Measurements from ENCODE around the gene ZNF506.
A peak's percentile ranks its signal among the peaks of the same experiment; 100 is the strongest.
"Not testable (repeated sequence)": the region's sequence is repeated elsewhere in the genome, so short reads cannot be mapped to it uniquely, and the experiment has no call there.

The ZNF506 gene

DNA sequence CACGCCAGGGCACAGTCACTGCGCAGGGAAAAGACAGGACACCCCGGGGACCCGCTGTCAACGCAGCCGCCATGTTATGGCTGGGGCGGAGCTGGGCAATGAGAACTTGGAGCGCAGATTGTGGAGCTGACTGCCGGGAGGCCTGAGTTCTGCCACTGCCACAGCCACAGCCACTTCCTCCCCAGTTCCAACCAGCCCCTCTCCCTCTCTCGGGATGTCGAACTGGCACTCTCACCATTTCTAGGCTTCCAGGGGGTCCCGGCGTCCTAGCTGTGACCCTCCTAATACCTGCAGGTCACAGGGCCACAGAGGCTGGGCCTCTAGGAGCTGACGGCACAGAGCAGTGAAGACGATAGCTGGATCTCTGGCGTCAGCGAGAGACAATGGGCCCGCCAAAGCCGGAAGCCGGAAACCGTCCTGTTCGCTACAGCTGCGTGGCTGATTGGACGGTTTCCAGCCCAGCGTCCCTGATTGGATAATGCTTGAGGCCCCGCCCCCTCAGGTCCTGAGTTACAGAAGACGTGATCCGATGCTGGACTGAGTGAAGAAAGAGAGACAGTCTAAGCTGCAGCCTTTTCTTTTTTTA lies at the start of gene ZNF506:
Gene ZNF506 (minus strand): TSS at position 385 of the 586 bp plus-strand sequence. CDS start 147 bp downstream, at position 238.
- peak; percentile 98 for DNase-seq

DNA sequence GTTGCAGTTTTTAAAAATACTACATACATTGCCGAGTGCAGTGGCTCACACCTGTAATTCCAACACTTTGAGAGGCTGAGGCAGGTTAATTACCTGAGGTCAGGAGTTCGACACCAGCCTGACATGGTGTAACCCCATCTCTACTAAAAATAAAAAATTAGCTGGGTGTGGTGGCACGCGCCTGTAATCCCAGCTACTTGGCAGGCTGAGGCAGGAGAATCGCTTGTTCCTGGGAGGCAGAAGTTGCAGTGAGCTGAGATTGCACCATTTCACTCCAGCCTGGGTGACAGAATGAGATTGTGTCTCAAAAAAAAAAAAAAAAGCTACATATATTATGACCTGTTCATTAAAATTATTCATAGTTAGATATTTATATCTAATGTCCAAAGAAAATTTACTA lies 48.5 kb upstream of the ZNF506 start:
- DNase-seq: not testable (repeated sequence)

DNA sequence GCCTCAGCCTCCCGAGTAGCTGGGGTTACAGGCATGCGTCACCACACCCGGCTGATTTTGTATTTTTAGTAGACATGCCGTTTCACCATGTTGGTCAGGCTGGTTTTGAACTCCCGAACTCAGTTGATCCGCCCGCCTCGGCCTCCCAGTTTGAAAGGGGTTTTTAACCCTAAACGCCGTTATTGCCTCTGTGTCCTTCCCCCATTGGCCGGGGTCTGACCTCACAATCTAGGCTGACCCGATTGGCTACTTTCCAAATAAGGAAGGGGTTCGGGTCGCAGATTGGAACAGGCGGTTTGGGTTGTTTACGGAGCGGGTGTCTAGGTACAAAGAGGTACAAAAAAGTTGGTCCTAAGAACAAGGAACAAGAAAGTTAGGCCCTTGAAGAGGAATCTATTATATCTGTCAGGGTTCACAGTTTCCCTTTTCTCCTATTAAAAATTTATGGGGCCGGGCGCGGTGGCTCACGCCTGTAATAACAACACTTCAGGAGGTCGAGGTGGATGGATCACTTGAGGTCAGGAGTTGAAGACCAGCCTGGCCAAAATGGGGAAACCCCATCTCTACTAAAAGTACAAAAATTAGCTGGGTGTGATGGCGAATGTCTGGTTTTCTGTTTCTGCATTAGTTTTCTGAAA lies 45.2 kb upstream of the ZNF506 start:
- no peak for DNase-seq

DNA sequence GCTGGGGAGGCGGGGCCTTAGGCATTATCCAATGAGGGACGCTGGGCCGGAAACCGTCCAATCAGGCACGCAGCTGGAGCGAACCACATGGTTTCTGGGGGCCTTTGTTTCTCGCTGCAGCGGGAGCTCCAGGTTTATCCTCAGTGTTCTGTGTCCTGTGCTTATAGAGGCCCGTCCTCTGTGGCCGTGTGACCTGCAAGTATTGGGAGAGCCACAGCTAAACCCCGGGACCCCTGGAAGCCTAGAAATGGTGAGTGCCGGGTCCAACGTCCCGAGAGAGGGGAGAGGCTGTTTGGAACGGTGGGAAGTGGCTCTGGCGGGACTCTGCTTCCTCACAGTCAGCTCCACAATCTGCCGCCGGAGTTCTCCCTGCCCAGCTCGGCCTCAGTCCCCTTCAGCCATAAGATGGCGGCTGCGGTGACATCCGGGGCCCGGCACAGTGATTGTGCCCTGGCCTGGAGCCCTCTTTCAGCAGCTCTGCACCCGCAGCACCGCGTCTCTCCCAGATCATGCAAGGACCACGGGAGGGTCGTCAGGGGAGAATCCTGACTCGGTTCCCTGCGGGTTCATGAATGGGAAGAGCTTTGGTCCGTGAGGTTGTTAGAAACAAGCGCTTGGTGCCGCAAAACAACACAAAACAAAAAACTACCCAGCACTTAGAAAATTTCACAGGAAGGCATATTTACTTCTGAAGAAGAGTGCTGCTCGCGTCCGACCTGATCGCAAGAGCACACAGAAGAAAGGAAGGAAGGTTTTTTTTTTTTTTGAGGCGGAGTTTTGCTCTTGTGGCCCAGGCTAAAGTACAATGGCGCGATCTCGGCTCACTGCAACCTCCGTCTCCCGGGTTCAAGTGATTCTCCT lies 44.4 kb upstream of the ZNF506 start, which contains the start of gene ZNF253:
Gene ZNF253 (plus strand): TSS at position 133 of the 861 bp plus-strand sequence. CDS start 115 bp downstream, at position 248.
- DNase-seq: peak; percentile 95

DNA sequence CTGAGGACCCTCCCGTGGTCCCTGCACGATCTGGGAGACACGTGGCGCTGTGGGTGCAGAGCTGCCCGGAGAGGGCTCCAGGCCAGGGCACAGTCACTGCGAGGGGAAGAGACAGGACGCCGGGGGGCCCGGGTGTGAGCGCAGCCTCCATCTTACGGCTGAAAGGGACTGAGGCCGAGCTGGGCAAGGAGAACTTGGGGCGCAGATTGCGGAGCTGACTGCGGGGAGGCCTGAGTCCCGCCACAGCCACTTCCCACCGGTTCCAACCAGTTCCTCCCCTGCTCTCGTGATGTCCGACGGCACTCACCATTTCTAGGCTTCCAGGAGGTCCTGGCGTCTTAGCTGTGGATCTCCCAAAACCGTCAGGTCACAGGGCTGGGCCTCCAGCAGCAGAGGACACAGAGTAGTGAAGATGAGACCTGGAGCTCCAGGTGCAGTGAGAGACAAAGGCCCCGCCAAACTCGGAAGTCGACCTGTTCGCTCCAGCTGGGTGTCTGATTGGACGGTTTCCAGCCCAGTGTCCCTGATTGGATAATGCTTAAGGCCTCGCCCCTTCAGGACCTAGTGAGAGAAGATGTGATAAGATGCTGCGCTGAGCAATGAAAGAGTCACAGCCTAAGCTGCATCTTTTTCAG lies 39.3 kb upstream of the ZNF506 start:
- DNase-seq: no peak

DNA sequence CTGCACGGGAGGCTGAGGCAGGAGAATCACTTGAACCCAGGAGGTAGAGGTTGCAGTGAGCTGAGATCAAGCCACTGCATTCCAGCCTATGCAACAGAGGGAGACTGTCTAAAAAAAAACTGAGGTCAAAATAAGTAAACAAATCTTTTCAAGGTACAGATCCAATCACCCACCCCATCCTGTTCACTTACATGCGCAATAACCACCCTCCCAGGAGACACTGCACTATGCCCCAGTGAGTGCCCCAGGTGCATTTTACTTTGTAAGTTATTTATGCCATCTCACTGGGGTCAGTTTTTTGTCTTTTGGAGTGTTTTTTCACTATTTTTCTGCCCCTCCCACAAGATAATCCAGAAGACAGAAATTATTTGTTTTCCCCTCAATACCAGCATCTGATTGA lies 37.2 kb upstream of the ZNF506 start:
- DNase-seq: no peak

DNA sequence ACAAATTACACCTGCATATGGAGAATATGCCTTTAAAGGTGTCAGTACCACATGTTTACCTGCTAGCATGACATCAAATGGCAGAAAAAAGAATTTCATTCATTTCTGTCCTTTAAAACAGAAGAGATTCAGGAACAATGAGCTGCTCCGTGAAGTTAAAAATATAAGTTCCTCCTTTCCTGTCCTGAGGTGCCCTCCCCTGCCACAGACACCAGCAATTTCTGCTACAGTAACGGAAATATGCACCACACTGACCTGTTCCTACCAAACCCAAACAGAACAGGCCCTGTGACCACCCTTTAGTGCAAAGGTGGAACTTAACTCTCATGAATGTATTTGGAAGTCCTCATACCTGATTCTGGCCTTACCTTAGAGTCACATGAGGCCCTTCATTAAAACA lies 30.2 kb upstream of the ZNF506 start:
- not testable (repeated sequence) for DNase-seq

DNA sequence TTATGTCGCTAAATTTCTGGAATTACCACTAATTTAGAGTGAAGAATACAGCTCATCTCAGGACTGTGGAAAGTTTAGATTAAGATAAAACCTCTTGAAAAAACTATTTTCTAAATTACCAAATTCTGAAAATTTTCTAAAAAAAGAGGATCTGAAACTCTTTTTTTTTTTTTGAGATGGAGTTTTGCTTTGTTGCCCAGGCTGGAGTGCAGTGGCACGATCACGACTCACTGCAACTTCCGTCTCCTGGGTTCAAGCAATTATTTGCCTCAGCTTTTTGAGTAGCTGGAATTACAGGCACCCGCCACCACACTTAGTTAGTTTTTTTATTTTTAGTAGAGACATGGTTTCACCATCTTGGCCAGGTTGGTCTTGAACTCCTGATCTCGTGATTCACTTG lies 27.5 kb upstream of the ZNF506 start:
- DNase-seq: no peak

DNA sequence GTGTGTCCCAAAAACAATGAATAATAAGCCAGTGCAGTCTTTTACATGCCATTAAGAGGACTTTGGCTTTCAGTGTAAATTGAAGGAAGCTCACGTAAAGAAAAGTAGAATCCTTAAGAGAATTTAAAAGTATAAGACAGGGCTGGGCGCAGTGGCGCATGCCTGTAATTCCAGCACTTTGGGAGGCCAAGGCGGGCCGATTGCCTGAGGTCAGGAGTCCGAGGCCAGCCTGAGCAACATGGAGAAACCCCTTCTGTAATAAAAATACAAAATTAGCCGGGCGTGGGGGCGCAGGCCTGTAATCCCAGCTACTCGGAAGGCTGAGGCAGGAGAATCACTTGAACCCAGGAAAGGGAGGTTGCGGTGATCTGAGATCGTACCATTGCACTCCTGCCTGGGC lies 26.2 kb upstream of the ZNF506 start:
- no peak for DNase-seq

DNA sequence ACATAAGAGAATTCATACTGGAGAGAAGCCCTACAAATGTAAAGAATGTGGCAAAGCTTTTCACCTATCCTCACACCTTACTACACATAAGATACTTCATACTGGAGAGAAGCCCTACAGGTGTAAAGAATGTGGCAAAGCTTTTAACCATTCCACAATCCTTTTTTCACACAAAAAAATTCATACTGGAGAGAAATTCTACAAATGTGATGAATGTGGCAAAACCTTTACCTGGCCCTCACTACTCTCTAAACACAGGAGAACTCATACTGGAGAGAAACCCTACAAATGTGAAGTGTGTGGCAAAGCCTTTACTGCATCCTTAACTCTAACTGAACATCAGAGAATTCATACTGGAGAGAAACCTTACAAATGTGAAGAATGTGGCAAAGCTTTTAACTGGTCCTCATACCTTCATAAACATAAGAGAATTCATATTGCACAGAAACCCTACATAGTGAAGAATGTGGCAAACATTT lies 14.0 kb upstream of the ZNF506 start:
- no peak for DNase-seq

DNA sequence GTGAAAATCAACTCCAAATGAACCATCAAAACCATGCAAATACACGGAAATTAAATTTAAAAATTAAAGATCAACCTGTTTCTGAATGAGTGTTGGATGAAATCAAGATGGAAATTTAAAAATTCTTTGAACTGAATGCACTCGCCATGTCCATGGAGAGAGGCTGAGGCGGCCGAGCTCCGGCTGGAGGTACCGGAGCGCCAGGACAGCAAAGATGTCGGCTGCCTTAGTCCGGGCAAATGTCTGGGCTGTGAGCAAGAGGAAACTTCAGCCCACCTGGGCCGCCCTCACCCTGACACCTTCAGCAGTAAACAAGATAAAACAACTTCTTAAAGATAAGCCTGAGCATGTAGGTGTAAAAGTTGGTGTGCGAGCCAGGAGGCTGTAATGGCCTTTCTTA lies 5.3 kb upstream of the ZNF506 start:
- DNase-seq: no peak

DNA sequence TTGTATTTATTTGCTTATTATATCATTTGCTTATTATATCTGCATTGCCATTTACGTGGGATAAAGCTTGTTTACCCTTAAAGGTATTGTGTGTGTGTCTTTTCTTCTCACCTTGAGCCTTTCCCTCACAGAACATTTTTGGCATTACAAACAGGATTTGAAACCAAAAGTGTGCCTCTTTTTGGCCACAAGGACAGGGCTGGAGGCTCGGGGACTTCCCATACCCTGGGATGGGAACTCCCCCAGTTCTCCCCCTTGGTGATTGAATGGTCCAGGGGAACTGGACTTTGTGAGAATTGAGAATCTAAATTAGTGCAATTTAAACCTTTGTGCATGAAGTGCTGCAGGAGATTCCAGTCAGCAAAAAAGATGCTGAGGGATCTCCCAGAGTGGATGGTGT lies 2.4 kb upstream of the ZNF506 start:
- no peak for DNase-seq

DNA sequence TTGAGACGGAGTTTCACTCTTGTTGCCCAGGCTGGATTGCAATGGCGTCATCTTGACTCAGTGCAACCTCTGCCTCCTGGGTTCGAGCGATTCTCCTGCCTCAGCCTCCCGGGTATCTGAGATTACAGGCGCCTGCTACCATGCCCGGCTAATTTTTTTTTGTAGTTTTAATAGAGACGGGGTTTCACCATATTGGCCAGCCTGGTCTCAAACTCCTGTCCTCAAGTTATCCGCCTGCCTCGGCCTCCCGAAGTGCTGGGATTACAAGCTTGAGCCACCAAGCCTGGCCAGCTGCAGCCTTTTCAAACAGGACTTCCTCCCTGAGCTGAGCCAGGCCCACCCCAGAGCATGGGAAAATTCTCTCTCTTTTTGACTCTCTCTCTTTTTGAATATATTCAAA lies 426 bp upstream of the ZNF506 start:
- DNase-seq: not testable (repeated sequence)

DNA sequence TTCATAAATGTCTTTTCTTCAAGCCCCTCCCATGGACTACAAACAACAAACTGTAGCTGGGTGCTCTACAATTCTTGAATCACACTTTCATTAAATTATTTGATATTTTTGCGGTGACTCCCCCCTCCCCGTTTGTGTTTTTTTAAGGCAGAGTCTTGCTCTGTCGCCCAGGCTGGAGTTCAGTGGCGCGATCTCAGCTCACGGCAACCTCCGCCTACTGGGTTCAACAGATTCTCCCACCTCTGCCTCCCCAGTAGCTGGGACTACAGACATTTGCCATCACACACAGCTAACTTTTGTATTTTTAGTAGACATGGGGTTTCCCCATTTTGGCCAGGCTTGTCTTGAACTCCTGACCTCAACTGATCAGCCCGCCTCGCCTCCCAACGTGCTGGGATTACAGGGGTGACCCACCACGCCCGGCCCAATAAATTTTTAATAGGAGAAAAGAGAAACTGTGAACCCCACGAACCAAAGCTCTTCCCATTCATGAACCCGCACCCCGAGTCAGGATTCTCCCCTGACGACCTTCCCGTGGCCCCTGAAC lies 703 bp downstream of the ZNF506 start:
- DNase-seq: no peak

DNA sequence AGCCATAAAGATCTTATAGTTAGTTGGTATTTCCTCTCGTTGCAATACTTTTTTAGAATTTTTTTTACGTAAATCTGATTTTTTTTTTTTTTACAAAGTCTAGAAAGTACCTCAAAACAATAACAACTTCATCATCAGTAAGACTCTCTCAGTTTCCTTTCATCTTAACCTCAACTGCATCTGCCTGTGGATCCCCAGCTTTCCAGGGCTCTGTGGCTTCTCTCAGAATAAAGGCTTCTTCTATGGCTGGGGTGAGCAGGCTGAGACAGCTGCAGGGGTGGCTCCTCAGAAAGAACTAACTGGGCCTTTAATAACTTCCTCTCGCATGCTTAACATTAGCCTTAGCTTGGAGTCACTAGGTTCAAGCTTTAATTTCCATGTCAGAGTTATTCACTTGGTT lies 4.2 kb downstream of the ZNF506 start:
- no peak for DNase-seq

DNA sequence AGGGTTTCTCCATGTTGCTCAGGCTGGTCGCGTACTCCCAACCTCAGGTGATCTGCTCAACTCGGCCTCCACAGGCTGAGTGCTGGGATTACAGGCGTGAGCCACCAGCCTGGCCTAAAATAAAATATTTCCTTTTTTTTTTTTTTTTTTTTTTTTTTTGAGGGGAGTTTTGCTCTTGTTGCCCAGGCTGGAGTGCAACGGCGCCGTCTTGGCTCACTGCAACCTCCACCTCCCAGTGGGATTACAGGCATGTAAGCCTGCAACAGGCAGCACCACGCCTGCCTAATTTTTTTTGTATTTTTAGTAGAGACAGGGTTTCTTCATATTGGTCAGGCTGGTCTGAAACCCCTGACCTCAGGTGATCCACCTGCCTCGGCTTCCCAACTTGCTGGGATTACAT lies 4.9 kb downstream of the ZNF506 start:
- DNase-seq: no peak

DNA sequence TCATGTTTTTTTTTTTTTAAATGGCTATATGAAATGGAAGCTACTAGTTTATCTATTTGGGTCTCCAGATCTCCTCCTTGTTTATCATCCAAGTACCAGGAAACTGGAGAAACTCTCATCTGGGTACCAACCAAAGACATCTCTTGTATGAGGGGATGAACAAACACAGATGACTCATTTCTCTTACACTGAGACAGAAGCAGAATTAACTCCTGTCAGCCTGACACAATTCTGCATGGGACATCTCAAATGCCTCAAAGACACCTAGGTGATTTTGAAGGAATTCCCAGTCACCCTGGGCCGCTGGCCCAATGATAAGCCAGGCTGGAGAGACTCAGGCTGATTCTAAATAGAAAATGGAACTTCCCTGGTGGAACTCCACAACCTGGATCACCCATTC lies 9.6 kb downstream of the ZNF506 start:
- DNase-seq: not testable (repeated sequence)

DNA sequence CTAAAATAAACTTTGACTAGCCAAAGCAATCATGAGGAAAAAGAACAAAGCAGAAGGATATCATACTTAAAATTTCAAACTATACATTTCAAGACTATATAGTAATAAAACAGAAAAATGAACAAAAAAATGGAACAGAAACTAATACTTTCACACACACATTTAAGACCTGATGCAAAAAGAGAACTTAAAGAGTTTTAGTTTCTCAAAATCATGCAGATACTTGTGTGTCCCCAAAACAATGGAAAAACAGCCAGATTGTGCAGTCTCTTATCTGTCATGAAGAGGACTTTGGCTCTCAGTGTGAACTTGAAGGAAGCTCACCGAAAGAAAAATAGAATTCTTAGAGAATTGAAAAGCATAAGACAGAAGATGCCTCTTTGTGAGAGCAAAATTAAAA lies 16.1 kb downstream of the ZNF506 start:
- no peak for DNase-seq

DNA sequence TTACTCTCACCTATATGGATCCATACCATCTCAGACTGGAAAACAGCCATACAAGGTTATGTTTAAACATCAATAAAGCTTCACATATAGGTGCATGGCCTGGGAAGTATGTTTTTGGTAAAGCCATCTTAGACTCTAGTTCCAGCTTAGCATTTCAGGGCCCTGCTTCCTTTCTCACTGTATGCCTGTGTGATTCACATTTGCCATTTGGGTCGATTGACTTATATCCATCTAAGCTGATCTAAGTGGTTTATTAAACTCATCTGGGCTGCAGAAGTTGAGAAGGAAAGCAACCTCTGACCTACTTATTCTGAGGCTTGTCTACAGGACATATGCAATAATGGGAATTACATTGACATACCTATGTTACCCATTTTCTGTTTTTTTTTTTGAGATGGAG lies 33.5 kb downstream of the ZNF506 start:
- DNase-seq: no peak

DNA sequence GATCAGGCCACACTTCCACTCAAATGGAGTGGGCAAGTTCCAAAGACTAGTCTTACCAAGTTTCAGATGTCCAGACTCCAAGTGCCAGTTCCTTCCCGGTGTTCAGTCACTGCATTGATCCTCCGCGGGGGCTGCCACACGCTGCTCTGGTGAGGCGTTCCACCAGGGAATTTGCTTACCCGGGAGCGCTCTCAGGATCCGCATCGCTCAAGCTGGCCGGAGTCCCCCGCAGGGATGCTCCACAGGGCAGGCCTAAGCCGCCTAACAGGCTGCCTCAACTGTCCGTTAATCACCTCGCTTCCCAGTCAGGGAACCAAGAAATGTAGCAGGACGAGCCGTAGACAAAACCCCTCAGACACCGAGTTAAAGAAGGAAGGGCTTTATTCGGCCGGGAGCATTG lies 36.1 kb downstream of the ZNF506 start:
- DNase-seq: not testable (repeated sequence)

DNA sequence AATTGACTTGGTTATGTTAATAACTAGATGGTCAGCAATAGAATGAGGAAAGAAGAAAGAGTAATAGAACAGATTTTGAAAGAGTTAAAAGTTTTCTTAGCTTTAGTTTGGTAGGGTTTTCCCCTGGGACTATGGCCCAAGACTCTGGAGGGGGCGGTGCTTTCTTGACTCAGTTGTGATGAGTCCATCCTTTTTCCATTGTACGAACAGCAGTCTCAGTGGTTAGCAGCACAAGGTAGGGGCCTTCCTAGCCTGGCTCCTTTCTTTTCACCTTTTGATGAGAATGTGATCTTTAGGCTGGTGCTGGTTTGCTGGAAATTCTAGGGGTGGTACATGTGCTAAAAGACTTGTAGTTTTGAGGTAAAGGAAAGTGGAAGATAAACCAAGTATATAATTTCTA lies 38.8 kb downstream of the ZNF506 start:
- no peak for DNase-seq

DNA sequence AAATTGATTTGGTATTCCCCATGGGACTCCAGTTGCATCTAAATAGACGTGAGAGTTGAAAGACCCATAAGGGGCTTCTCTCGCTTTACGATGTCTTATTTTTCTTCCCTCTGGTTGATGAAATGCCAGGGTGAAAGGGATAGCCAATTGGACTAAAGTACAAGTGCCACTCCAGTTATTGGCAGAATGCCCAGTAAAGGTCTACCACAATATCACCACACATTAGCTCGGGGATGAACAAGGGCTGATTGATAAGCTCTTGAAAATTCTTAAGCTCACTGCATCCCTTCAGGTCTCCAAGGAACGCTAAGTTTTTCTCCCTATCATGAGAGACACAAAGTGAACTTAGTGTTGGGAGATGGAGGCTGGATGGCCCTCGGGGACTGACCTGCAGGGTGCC lies 39.8 kb downstream of the ZNF506 start:
- DNase-seq: not testable (repeated sequence)

DNA sequence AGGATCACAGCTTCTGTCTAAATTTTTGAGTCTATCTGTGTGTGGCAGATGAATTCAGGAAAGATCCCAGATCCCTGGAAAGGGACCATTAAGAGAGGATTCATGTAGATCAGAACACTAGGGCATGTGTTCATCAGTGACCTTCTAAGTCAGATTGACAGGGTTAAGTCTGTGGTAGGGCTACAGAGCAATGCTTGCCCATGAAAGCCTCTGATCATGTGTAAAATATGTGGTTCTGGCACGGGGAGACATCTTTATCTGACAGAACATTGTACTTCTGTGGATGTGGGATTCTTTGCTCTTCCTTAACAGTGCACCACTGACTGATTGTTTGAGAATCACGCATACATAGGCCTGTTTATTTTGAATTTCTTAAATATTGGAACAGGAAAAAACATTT lies 42.9 kb downstream of the ZNF506 start:
- DNase-seq: no peak

Data from NCI-H2171 (cell line).